HepG2 (cell line): Measurements from ENCODE around the gene FBXO24. TPM values are rescaled to one million over a fixed set of nuclear protein-coding genes. Genes with fewer than 3 reads are reported as not detected.
A peak's percentile ranks its signal among the peaks of the same experiment; 100 is the strongest.

Experiments used
- ATAC-seq: fragments of 200-7000 bp; cut with Tn5 transposase; 3 replicates; pipeline ENCODE4 v1.9.1; 2020; ENCODE audit warnings: mild to moderate bottlenecking, moderate library complexity
- BruUV-seq: library from RNA; stranded (reverse); fragments of 400-500 nt; replicated peaks from 2 replicates; lab custom pipeline; 2021; lab: Mats Ljungman, UMichigan
- CTCF ChIA-PET: fragments of 300-600 bp; formaldehyde crosslinking; extraction: SDS; loops from one replicate; lab custom pipeline; 2021; ENCODE audit warnings: low total read pairs, inconsistent platforms, low intra/inter-chr PET ratio; lab: Yijun Ruan, JAX
- POLR2A ChIA-PET: fragments of 350-600 bp; sonication (Branson Sonifier 250); formaldehyde crosslinking; loops from one replicate; lab custom pipeline; 2020; ENCODE audit warnings: antibody characterized with exemption, inconsistent platforms; lab: Yijun Ruan, JAX
- DNase-seq: peaks from one replicate; pipeline ENCODE4 v3.0.0-alpha.2; 2015; ENCODE audit warnings: low spot score
- FAIRE-seq: peaks from 3 replicates; lab custom pipeline; 2011; peaks lifted over from hg19 to GRCh38; lab: Jason Lieb, UNC
- H2AFZ ChIP-seq: one replicate; pipeline ENCODE4 v1.6.1; 2011; ENCODE audit warnings: low read length, inconsistent platforms
- H3K27ac ChIP-seq: fragments of 300-600 bp; 3 replicates; pipeline ENCODE4 v1.8.0; 2011; ENCODE audit warnings: mixed run types, mild to moderate bottlenecking, mixed read lengths, low read length, inconsistent platforms; ENCODE audit not compliant: insufficient read depth; ENCODE audit errors: extremely low read length
- H3K27me3 ChIP-seq, 2 experiments: fragments of 200-600 bp in 1 of 2; 2 replicates in 1 of 2; 3 replicates in 1 of 2; pipeline versions ENCODE4 v1.6.0 to v1.8.0; 2011; ENCODE audit warnings: low read length in 2 of 2, mild to moderate bottlenecking in 2 of 2, moderate library complexity in 2 of 2, inconsistent platforms in 1 of 2; ENCODE audit not compliant: insufficient read depth in 2 of 2, control insufficient read depth in 1 of 2
- H3K36me3 ChIP-seq, 2 experiments: fragments of 200-600 bp in 1 of 2; replicated peaks in 1 of 2; 2 replicates in 1 of 2; 3 replicates in 1 of 2; pipeline versions ENCODE4 v1.5.1 to v1.8.0; 2011; ENCODE audit warnings: low read length in 2 of 2, inconsistent platforms in 1 of 2; ENCODE audit not compliant: insufficient read depth in 2 of 2, control insufficient read depth in 1 of 2
- H3K4me1 ChIP-seq: 2 replicates; pipeline ENCODE4 v1.5.1; 2012; ENCODE audit warnings: low read length, inconsistent platforms; ENCODE audit not compliant: insufficient read depth
- H3K4me2 ChIP-seq: 2 replicates; pipeline ENCODE4 v1.6.0; 2011; ENCODE audit warnings: low read depth, low read length, inconsistent platforms
- H3K4me3 ChIP-seq, 3 experiments: fragments of 200-600 bp in 1 of 3; sonication (generic), shearing (Covaris generic) in 1 of 3; replicated peaks in 1 of 3; 2 replicates each; pipeline ENCODE4 v1.5.1; 2011 to 2016; ENCODE audit warnings: low read length in 3 of 3, inconsistent platforms in 2 of 3, low read depth in 2 of 3, mild to moderate bottlenecking in 2 of 3, control low read depth in 1 of 3, mixed read lengths in 1 of 3; ENCODE audit not compliant: insufficient read depth in 1 of 3
- H3K79me2 ChIP-seq: one replicate; pipeline ENCODE4 v1.6.1; 2011; ENCODE audit warnings: low read length, inconsistent platforms; ENCODE audit not compliant: insufficient read depth
- H3K9ac ChIP-seq: 2 replicates; pipeline ENCODE4 v1.6.0; 2011; ENCODE audit warnings: mild to moderate bottlenecking, low read depth, low read length, inconsistent platforms; ENCODE audit not compliant: insufficient read depth
- H3K9me3 ChIP-seq: 2 replicates; pipeline ENCODE4 v1.5.1; 2012; ENCODE audit warnings: mild to moderate bottlenecking, low read length
- H4K20me1 ChIP-seq: 2 replicates; pipeline ENCODE4 v1.6.0; 2011; ENCODE audit warnings: inconsistent platforms, mild to moderate bottlenecking, low read length, moderate library complexity; ENCODE audit not compliant: insufficient read depth
- AGO1 ChIP-seq: fragments of 200-400 bp; formaldehyde crosslinking; IDR thresholded peaks from 2 replicates; pipeline ENCODE4 v1.6.1; 2017; ENCODE audit warnings: mild to moderate bottlenecking, low read depth, low read length, moderate library complexity; ENCODE audit not compliant: poor library complexity, severe bottlenecking
- AGO2 ChIP-seq: fragments of 200-400 bp; formaldehyde crosslinking; optimal IDR thresholded peaks from 2 replicates; pipeline ENCODE3; 2017; ENCODE audit warnings: mild to moderate bottlenecking, low read depth, low read length, moderate library complexity
- AKAP8 ChIP-seq: sonication (generic); formaldehyde crosslinking; IDR thresholded peaks from 2 replicates; pipeline ENCODE4 v1.5.1; 2020; ENCODE audit warnings: mild to moderate bottlenecking, missing genetic modification reagents
- FIP1L1 ChIP-seq: fragments of 200-400 bp; formaldehyde crosslinking; IDR thresholded peaks from 2 replicates; pipeline ENCODE4 v1.6.1; 2018; ENCODE audit warnings: low read depth, mild to moderate bottlenecking, low read length, moderate library complexity, borderline replicate concordance; ENCODE audit not compliant: insufficient read depth
- HNRNPH1 ChIP-seq: fragments of 200-400 bp; formaldehyde crosslinking; optimal IDR thresholded peaks from 2 replicates; pipeline ENCODE3; 2017; ENCODE audit warnings: mild to moderate bottlenecking, low read depth, low read length
- HNRNPLL ChIP-seq: fragments of 200-400 bp; formaldehyde crosslinking; IDR thresholded peaks from 2 replicates; pipeline ENCODE4 v1.6.1; 2017; ENCODE audit warnings: mild to moderate bottlenecking, low read depth, low read length; ENCODE audit not compliant: poor library complexity, severe bottlenecking
- LCORL ChIP-seq, 2 experiments: fragments of 450-650 bp in 1 of 2; sonication (generic) in 1 of 2; formaldehyde crosslinking in 1 of 2; IDR thresholded peaks; 2 replicates each; pipeline versions ENCODE4 v1.5.0 to v1.6.1; 2017 to 2020; ENCODE audit warnings: antibody characterized with exemption in 1 of 2, missing genetic modification reagents in 1 of 2
- POLR2A ChIP-seq, 2 experiments: IDR thresholded peaks; 2 replicates each; pipeline ENCODE4 v1.6.1; 2011; ENCODE audit warnings: low read depth in 2 of 2, low read length in 2 of 2, mild to moderate bottlenecking in 1 of 2, moderate library complexity in 1 of 2; ENCODE audit not compliant: insufficient read depth in 1 of 2
- POLR2G ChIP-seq: fragments of 200-400 bp; formaldehyde crosslinking; IDR thresholded peaks from 2 replicates; pipeline ENCODE4 v1.6.1; 2018; ENCODE audit warnings: mild to moderate bottlenecking, low read depth, low read length, moderate library complexity
- RAD21 ChIP-seq: fragments of 450-650 bp; formaldehyde crosslinking; IDR thresholded peaks from 2 replicates; pipeline ENCODE4 v1.5.0; 2020; ENCODE audit warnings: mild to moderate bottlenecking
- SOX13 ChIP-seq, 3 experiments: fragments of 450-650 bp in 1 of 3; sonication (generic) in 1 of 3; formaldehyde crosslinking in 1 of 3; IDR thresholded peaks in 2 of 3; conservative IDR thresholded peaks in 1 of 3; 2 replicates each; pipeline versions ENCODE4 v1.5.0 to v1.6.1; 2016 to 2020; ENCODE audit warnings: antibody characterized with exemption in 1 of 3, mild to moderate bottlenecking in 1 of 3, missing compliant biosample characterization in 1 of 3, missing genetic modification reagents in 1 of 3, moderate library complexity in 1 of 3
- SRSF1 ChIP-seq: fragments of 200-400 bp; formaldehyde crosslinking; optimal IDR thresholded peaks from 2 replicates; pipeline ENCODE3; 2017; ENCODE audit warnings: mild to moderate bottlenecking, low read depth, low read length, moderate library complexity
- ZBTB8A ChIP-seq: sonication (generic); formaldehyde crosslinking; IDR thresholded peaks from 2 replicates; pipeline ENCODE4 v1.4.0; 2020; ENCODE audit warnings: mild to moderate bottlenecking, low read depth, missing genetic modification reagents, borderline replicate concordance
- ZFAT ChIP-seq: sonication (generic); formaldehyde crosslinking; conservative IDR thresholded peaks from 2 replicates; pipeline ENCODE4 v1.8.1; 2023; ENCODE audit warnings: missing genetic modification reagents, inconsistent platforms
- ZFP1 ChIP-seq: IDR thresholded peaks from 2 replicates; pipeline ENCODE4 v1.6.1; 2016
- ZFP90 ChIP-seq: sonication (generic); formaldehyde crosslinking; IDR thresholded peaks from 2 replicates; pipeline ENCODE4 v1.8.0; 2022; ENCODE audit warnings: missing genetic modification reagents, mild to moderate bottlenecking, inconsistent platforms, borderline replicate concordance
- ZNF143 ChIP-seq: sonication (generic); formaldehyde crosslinking; IDR thresholded peaks from 2 replicates; pipeline ENCODE4 v1.4.0; 2020; ENCODE audit warnings: missing genetic modification reagents
- ZNF343 ChIP-seq: sonication (generic); formaldehyde crosslinking; IDR thresholded peaks from 2 replicates; pipeline ENCODE4 v1.4.0; 2020; ENCODE audit warnings: mild to moderate bottlenecking, missing genetic modification reagents
- ZNF557 ChIP-seq: sonication (generic); formaldehyde crosslinking; IDR thresholded peaks from 2 replicates; pipeline ENCODE4 v1.4.0; 2020; ENCODE audit warnings: missing genetic modification reagents
- WGBS: methylation state at CpG from one replicate; pipeline ENCODE4 v1.1.6; 2017; ENCODE audit warnings: low lambda C conversion rate; 5-methylcytosine and 5-hydroxymethylcytosine counted together
- in situ Hi-C: cut with HindIII; loops from 2 replicates; pipeline ENCODE4 v1.10.0; 2017; ENCODE audit warnings: low pct_unique_long_range_greater_than_20kb; ENCODE audit not compliant: extremely low pct_ligation_motif_present
- intact Hi-C: fragments of 100-400 bp; cut with micrococcal nuclease; formaldehyde crosslinking; loops from one replicate; pipeline ENCODE4 v1.10.0; 2022; ENCODE audit not compliant: unreplicated experiment
- polyA plus RNA-seq, 8 experiments: library from polyadenylated mRNA; depleted of rRNA in 3 of 8; stranded (reverse) in 7 of 8; unstranded in 1 of 8; fragments of >200 nt; fragmentation: Illumina TruSeq in 4 of 8; extraction: Trizol in 4 of 8; gene quantifications; 2 replicates each; pipeline versions ENCODE4 v1.2.1 to v1.2.3, GENCODE V29; 2011 to 2016; ENCODE audit warnings: low read depth in 4 of 8, missing spikeins in 1 of 8, mixed read lengths in 1 of 8; ENCODE audit not compliant: insufficient read depth in 1 of 8
- total RNA-seq, 5 experiments: library from RNA; depleted of rRNA; stranded (reverse); fragments of >200 nt; fragmentation: Illumina TruSeq; extraction: Trizol; gene quantifications; 2 replicates each; pipeline ENCODE4 v1.2.3, GENCODE V29; 2016; ENCODE audit warnings: low read depth in 1 of 5

The FBXO24 gene
- total and polyA plus RNA-seq, 2 of the 13 experiments (the other 11 are each of a cell fraction or from before 2014, with no cell fraction given): 0.20 to 0.55 TPM

GRCh38 chr7:100572281-100572948, 13.7 kb upstream of the FBXO24 start (continued):
- TF ChIP-seq ZFAT (CRISPR knock-in tag) (no peak), ZBTB8A (CRISPR knock-in tag) (no peak), ZFP1 (CRISPR knock-in tag) (no peak), ZNF143 (no peak), ZFP90 (CRISPR knock-in tag) (0 out of 2 replicates have a peak, but pooled peaks have one; percentile 15)

- H3K27me3 ChIP-seq: no peaks in the 10 kb centered on the region
- intact Hi-C loops: no loop called here
- ChIA-PET POLR2A (interaction anchor here (0.8 to 3.3 kb wide), 3 partner anchors 8 to 83 kb away, joined by 3 to 73 read pairs (median 8); partner anchors contain the start of genes FBXO24 and LRCH4), CTCF (interaction anchor here (1.3 kb wide), 1 partner anchor 15 kb away, joined by 4 read pairs; no protein-coding TSS in a partner anchor)
- H4K20me1 ChIP-seq: no peaks in the 10 kb centered on the region
- no peak overlapping the region; a peak in 1 of 6 replicates for H3K4me3 ChIP-seq
- H3K4me1 ChIP-seq: peaks cover 51% of the 10 kb centered on the region
- WGBS: 87% methylated on average over 5 of the region's 30 CpGs
- BruUV-seq: no TSS peak
- FAIRE-seq: no peak
- in situ Hi-C loops: no loop called here
- peak; percentile 2 for ATAC-seq
- TF ChIP-seq AKAP8 (CRISPR knock-in tag) (peak; percentile 4; the same call in 1 of the 2 replicates), POLR2G (peak; percentile 15), AGO2 (peak; percentile 79), AGO1 (peak; percentile 97), HNRNPH1 (peak; percentile 82), ZNF557 (CRISPR knock-in tag) (no peak), POLR2A (IDR thresholded peaks at IDR 0.05; ENCODE audit: insufficient read depth in 1 of 2, low read depth in 2 of 2, low read length in 2 of 2) (peak in 1 of 2 experiments; percentile 39; a peak in 1 of 4 replicates), FIP1L1 (peak; percentile 69; the same call in 1 of the 2 replicates), RAD21 (CRISPR knock-in tag) (peak; percentile 8; the same call in 1 of the 2 replicates), ZNF343 (CRISPR knock-in tag) (no peak), SRSF1 (peak; percentile 16), SOX13 (IDR thresholded peaks at IDR 0.05) (no peak), SOX13 (CRISPR knock-in tag; conservative IDR thresholded peaks at IDR 0.05 in 1 of 2, IDR thresholded peaks at IDR 0.05 in 1 of 2) (0 out of 4 replicates have a peak, but pooled peaks of 1 of the 2 experiments have one; percentile 43), LCORL (IDR thresholded peaks at IDR 0.05) (no peak), LCORL (CRISPR knock-in tag; IDR thresholded peaks at IDR 0.05) (no peak), HNRNPLL (peak; percentile 13)
- no peak for DNase-seq
- peaks cover 5 to 14% of the 10 kb centered on the region in 2 experiments; a peak in 1 of 5 replicates for H3K36me3 ChIP-seq
- H3K27ac ChIP-seq: no peak overlapping the region
- no peak overlapping the region for H2AFZ ChIP-seq
- H3K9ac ChIP-seq: peak overlapping the region; percentile 77; the same call in 1 of the 2 replicates
- peak overlapping the region; percentile 78; the same call in 1 of the 2 replicates for H3K4me2 ChIP-seq
- H3K9me3 ChIP-seq: no peaks in the 10 kb centered on the region
- H3K79me2 ChIP-seq: no peaks in the 10 kb centered on the region
Measured at GRCh38 chr7:100572949-100573675, 13.0 kb upstream of the FBXO24 start.
